Progenitor cell of endocrine pancreas (in vitro differentiated cells): ENCODE measurements around the gene RNF183. TPM values are rescaled to one million over a fixed set of nuclear protein-coding genes. Genes with fewer than 3 reads are reported as not detected.

ENCODE experiments used
- DNase-seq: peaks from one replicate; pipeline ENCODE4 v3.0.0; 2021; ENCODE audit warnings: low spot score; ENCODE audit not compliant: unreplicated experiment
- H3K27ac Mint-ChIP-seq: 2 replicates; pipeline ENCODE4 v1.8.0; 2021; ENCODE audit warnings: mild to moderate bottlenecking, moderate library complexity, mixed read lengths
- H3K27me3 Mint-ChIP-seq: 2 replicates; pipeline ENCODE4 v1.8.0; 2021; ENCODE audit warnings: mixed read lengths
- H3K36me3 Mint-ChIP-seq: 2 replicates; pipeline ENCODE4 v1.8.0; 2022; ENCODE audit warnings: mixed read lengths; ENCODE audit not compliant: insufficient read depth
- H3K4me1 Mint-ChIP-seq: 2 replicates; pipeline ENCODE4 v1.8.0; 2021; ENCODE audit warnings: low read depth, mixed read lengths
- H3K4me3 Mint-ChIP-seq: 2 replicates; pipeline ENCODE4 v1.8.0; 2021; ENCODE audit warnings: low read depth, mild to moderate bottlenecking, moderate library complexity, mixed read lengths
- H3K9me3 Mint-ChIP-seq: 2 replicates; pipeline ENCODE4 v1.8.0; 2021; ENCODE audit warnings: low read depth, mixed read lengths
- CTCF ChIP-seq: fragments of 200-600 bp; sonication (generic); IDR thresholded peaks from one replicate; pipeline ENCODE4 v1.5.0; 2021; ENCODE audit warnings: antibody characterized with exemption, mild to moderate bottlenecking; ENCODE audit not compliant: unreplicated experiment
- total RNA-seq: library from RNA; stranded (reverse); gene quantifications from 2 replicates; pipeline ENCODE4 v1.2.1, GENCODE V29; 2021

RNF183 gene
- total RNA-seq, 1 donor from 2014 or later = 0.26 TPM

- no peak overlapping the region for H3K27ac Mint-ChIP-seq
- peaks cover 2% of the 10 kb centered on the region for H3K4me1 Mint-ChIP-seq
- H3K27me3 Mint-ChIP-seq = no peaks in the 10 kb centered on the region
- no peak for DNase-seq
- no peak overlapping the region for H3K4me3 Mint-ChIP-seq
- no peaks in the 10 kb centered on the region for H3K36me3 Mint-ChIP-seq
- no peaks in the 10 kb centered on the region for H3K9me3 Mint-ChIP-seq
- TF ChIP-seq CTCF = no peak
These were observed 7.4 kb upstream of the RNF183 start for GRCh38 chr9:113310538-113310937.

- no peak overlapping the region for H3K27ac Mint-ChIP-seq
- DNase-seq = no peak
- peaks cover 2% of the 10 kb centered on the region for H3K4me1 Mint-ChIP-seq
- no peaks in the 10 kb centered on the region for H3K36me3 Mint-ChIP-seq
- H3K27me3 Mint-ChIP-seq = no peaks in the 10 kb centered on the region
- TF ChIP-seq CTCF = peak; percentile 80
- H3K4me3 Mint-ChIP-seq = no peak overlapping the region
- no peaks in the 10 kb centered on the region for H3K9me3 Mint-ChIP-seq
These were observed 6.1 kb upstream of the RNF183 start for GRCh38 chr9:113309204-113309813.

GRCh38 chr9:113307396-113307975 is 4.3 kb upstream of the RNF183 start:
- Mint-ChIP-seq H3K27me3 (no peaks in the 10 kb centered on the region), H3K4me3 (no peak overlapping the region), H3K27ac (no peak overlapping the region), H3K9me3 (no peaks in the 10 kb centered on the region), H3K36me3 (no peaks in the 10 kb centered on the region), H3K4me1 (peaks cover 7% of the 10 kb centered on the region)
- no peak for DNase-seq
- TF ChIP-seq CTCF = no peak

- Mint-ChIP-seq H3K27me3 (peaks cover 3% of the 10 kb centered on the region), H3K4me1 (peaks cover 7% of the 10 kb centered on the region), H3K27ac (no peak overlapping the region), H3K4me3 (no peak overlapping the region), H3K9me3 (no peaks in the 10 kb centered on the region), H3K36me3 (no peaks in the 10 kb centered on the region)
- no peak for TF ChIP-seq CTCF
- DNase-seq = no peak
These were observed 3.4 kb upstream of the RNF183 start for GRCh38 chr9:113306566-113306965.

GRCh38 chr9:113301548-113301947 is 1.6 kb downstream of the RNF183 start:
- no peak overlapping the region for H3K4me3 Mint-ChIP-seq
- H3K4me1 Mint-ChIP-seq = peaks cover 6% of the 10 kb centered on the region
- TF ChIP-seq CTCF = no peak
- H3K9me3 Mint-ChIP-seq = no peaks in the 10 kb centered on the region
- no peak overlapping the region for H3K27ac Mint-ChIP-seq
- H3K27me3 Mint-ChIP-seq = peaks cover 7% of the 10 kb centered on the region
- DNase-seq = no peak
- no peaks in the 10 kb centered on the region for H3K36me3 Mint-ChIP-seq
